Neutrophil (primary cell): ENCODE results near the gene GALNT8.

Source experiments
- H3K27ac ChIP-seq: fragments of 200-600 bp; sonication (generic); 2 replicates; pipeline ENCODE4 v1.5.1; 2016; ENCODE audit warnings: mild to moderate bottlenecking, moderate library complexity
- H3K27me3 ChIP-seq: fragments of 200-600 bp; sonication (generic); 2 replicates; pipeline ENCODE4 v1.6.0; 2016; ENCODE audit warnings: mild to moderate bottlenecking
- H3K36me3 ChIP-seq: fragments of 200-600 bp; sonication (generic); 2 replicates; pipeline ENCODE4 v1.5.1; 2017
- H3K4me1 ChIP-seq, 2 experiments: fragments of 200-600 bp in 1 of 2; sonication (generic) in 1 of 2; 1 replicate in 1 of 2; 2 replicates in 1 of 2; pipeline versions ENCODE4 v1.5.1 to v1.6.1; 2013 to 2016; ENCODE audit warnings: low read depth in 1 of 2, low read length in 1 of 2, mild to moderate bottlenecking in 1 of 2, moderate library complexity in 1 of 2; ENCODE audit not compliant: control insufficient read depth in 1 of 2, insufficient read depth in 1 of 2
- H3K4me3 ChIP-seq, 2 experiments: fragments of 200-600 bp in 1 of 2; sonication (generic) in 1 of 2; 1 replicate in 1 of 2; 2 replicates in 1 of 2; pipeline ENCODE4 v1.5.1; 2013 to 2016; ENCODE audit warnings: low read depth in 1 of 2, low read length in 1 of 2, mild to moderate bottlenecking in 1 of 2, moderate library complexity in 1 of 2
- H3K9me3 ChIP-seq: fragments of 200-600 bp; sonication (generic); 2 replicates; pipeline ENCODE4 v1.5.1; 2016
- CTCF ChIP-seq: fragments of 200-600 bp; sonication (generic); IDR thresholded peaks from 2 replicates; pipeline ENCODE4 v1.5.1; 2016; ENCODE audit warnings: antibody characterized with exemption

The GALNT8 gene

GRCh38 chr12:4796694-4797482 is 76.7 kb downstream of the GALNT8 start:
- H3K9me3 ChIP-seq = no peaks in the 10 kb centered on the region
- H3K27me3 ChIP-seq = peaks cover 68% of the 10 kb centered on the region
- H3K4me3 ChIP-seq = no peak overlapping the region
- H3K4me1 ChIP-seq = no peaks in the 10 kb centered on the region
- H3K27ac ChIP-seq = no peak overlapping the region
- no peaks in the 10 kb centered on the region for H3K36me3 ChIP-seq
- TF ChIP-seq CTCF = no peak

- H3K4me1 ChIP-seq = no peaks in the 10 kb centered on the region
- no peak overlapping the region for H3K27ac ChIP-seq
- no peak overlapping the region for H3K4me3 ChIP-seq
- peaks cover 84% of the 10 kb centered on the region for H3K27me3 ChIP-seq
- TF ChIP-seq CTCF = no peak
- no peaks in the 10 kb centered on the region for H3K9me3 ChIP-seq
- H3K36me3 ChIP-seq = no peaks in the 10 kb centered on the region
These were observed 80.4 kb downstream of the GALNT8 start for GRCh38 chr12:4800555-4800954.

- H3K4me1 ChIP-seq = no peaks in the 10 kb centered on the region
- H3K27ac ChIP-seq = no peak overlapping the region
- H3K36me3 ChIP-seq = no peaks in the 10 kb centered on the region
- peaks cover 92% of the 10 kb centered on the region for H3K27me3 ChIP-seq
- H3K9me3 ChIP-seq = no peaks in the 10 kb centered on the region
- no peak overlapping the region for H3K4me3 ChIP-seq
- no peak for TF ChIP-seq CTCF
These were observed 82.6 kb downstream of the GALNT8 start for GRCh38 chr12:4802841-4803240.

- H3K27ac ChIP-seq = no peak overlapping the region
- H3K4me3 ChIP-seq = no peak overlapping the region
- H3K9me3 ChIP-seq = no peaks in the 10 kb centered on the region
- no peaks in the 10 kb centered on the region for H3K4me1 ChIP-seq
- no peaks in the 10 kb centered on the region for H3K36me3 ChIP-seq
- no peak for TF ChIP-seq CTCF
- H3K27me3 ChIP-seq = peaks cover 97% of the 10 kb centered on the region
These were observed 86.4 kb downstream of the GALNT8 start for GRCh38 chr12:4806439-4807115.

- TF ChIP-seq CTCF = no peak
- H3K27ac ChIP-seq = no peak overlapping the region
- peaks cover 98% of the 10 kb centered on the region for H3K27me3 ChIP-seq
These were observed 87.0 kb downstream of the GALNT8 start for GRCh38 chr12:4807116-4807783.

More at GRCh38 chr12:4807116-4807783, 87.0 kb downstream of the GALNT8 start:
- no peaks in the 10 kb centered on the region for H3K4me1 ChIP-seq
- H3K36me3 ChIP-seq = no peaks in the 10 kb centered on the region
- H3K9me3 ChIP-seq = no peaks in the 10 kb centered on the region
- H3K4me3 ChIP-seq = no peak overlapping the region
